MM.1S (cell line): Measurements from ENCODE around the gene ZNF473.

Source experiments
- DNase-seq: peaks from one replicate; pipeline ENCODE4 v3.0.0-alpha.2; 2015
- H2AFZ ChIP-seq: fragments of 300-600 bp; sonication (generic); 2 replicates; pipeline ENCODE4 v1.6.0; 2016; ENCODE audit warnings: antibody characterized with exemption, low read length
- H3F3A ChIP-seq: fragments of 300-600 bp; sonication (generic); 2 replicates; pipeline ENCODE4 v1.6.1; 2016; ENCODE audit warnings: mild to moderate bottlenecking, antibody characterized with exemption, low read length, moderate library complexity, mixed read lengths; ENCODE audit not compliant: insufficient read depth
- H3K27ac ChIP-seq: fragments of 300-600 bp; sonication (generic); 2 replicates; pipeline ENCODE4 v1.5.1; 2016; ENCODE audit warnings: mild to moderate bottlenecking, low read length
- H3K27me3 ChIP-seq: fragments of 300-600 bp; sonication (generic); replicated peaks from 2 replicates; pipeline ENCODE4 v1.6.0; 2016; ENCODE audit warnings: low read length; ENCODE audit not compliant: insufficient read depth
- H3K36me3 ChIP-seq: fragments of 300-600 bp; sonication (generic); replicated peaks from 2 replicates; pipeline ENCODE4 v1.6.1; 2016; ENCODE audit warnings: mild to moderate bottlenecking, low read length, mixed read lengths; ENCODE audit not compliant: insufficient read depth
- H3K4me1 ChIP-seq: fragments of 300-600 bp; sonication (generic); 2 replicates; pipeline ENCODE4 v1.6.1; 2016; ENCODE audit warnings: low read length, mixed read lengths
- H3K4me2 ChIP-seq: fragments of 300-600 bp; sonication (generic); 2 replicates; pipeline ENCODE4 v1.6.0; 2016; ENCODE audit warnings: low read depth, low read length
- H3K4me3 ChIP-seq: fragments of 300-600 bp; sonication (generic); 2 replicates; pipeline ENCODE4 v1.5.1; 2016; ENCODE audit warnings: low read length, mixed read lengths
- H3K79me2 ChIP-seq: fragments of 300-600 bp; sonication (generic); 2 replicates; pipeline ENCODE4 v1.6.1; 2016; ENCODE audit warnings: mixed run types, low read length, mixed read lengths
- H3K9ac ChIP-seq: fragments of 300-600 bp; sonication (generic); 2 replicates; pipeline ENCODE4 v1.6.1; 2016; ENCODE audit warnings: low read length, mixed read lengths
- H3K9me2 ChIP-seq: fragments of 300-600 bp; sonication (generic); replicated peaks from 2 replicates; pipeline ENCODE4 v1.6.1; 2016; ENCODE audit warnings: mild to moderate bottlenecking, low read length, mixed read lengths; ENCODE audit not compliant: insufficient read depth
- H3K9me3 ChIP-seq: fragments of 300-600 bp; sonication (generic); replicated peaks from 2 replicates; pipeline ENCODE4 v1.6.1; 2016; ENCODE audit warnings: mild to moderate bottlenecking, low read length, mixed read lengths; ENCODE audit not compliant: insufficient read depth
- H4K20me1 ChIP-seq: fragments of 300-600 bp; sonication (generic); 2 replicates; pipeline ENCODE4 v1.6.1; 2016; ENCODE audit warnings: mild to moderate bottlenecking, low read length, moderate library complexity, mixed read lengths; ENCODE audit not compliant: insufficient read depth
- CTCF ChIP-seq: fragments of 300-600 bp; sonication (generic); IDR thresholded peaks from 2 replicates; pipeline ENCODE4 v1.5.1; 2016; ENCODE audit warnings: antibody characterized with exemption, low read length, mixed read lengths
- EZH2 ChIP-seq: fragments of 300-600 bp; sonication (generic); optimal IDR thresholded peaks from 2 replicates; pipeline ENCODE3; 2017; ENCODE audit warnings: low read depth, mild to moderate bottlenecking, antibody characterized with exemption, low read length, mixed read lengths
- EZH2phosphoT487 ChIP-seq: fragments of 300-600 bp; sonication (generic); IDR thresholded peaks from 2 replicates; pipeline ENCODE4 v1.6.1; 2018; ENCODE audit warnings: antibody characterized with exemption, low read length

The ZNF473 gene

GRCh38 chr19:50005428-50005827, 20.4 kb upstream of the ZNF473 start:
- Histone ChIP-seq H3K36me3 (0 out of 2 replicates have a peak, but pooled peaks cover 3% of the 10 kb centered on the region), H3K9me3 (no peaks in the 10 kb centered on the region), H3K27me3 (no peaks in the 10 kb centered on the region), H2AFZ (no peak overlapping the region), H3K4me2 (no peak overlapping the region), H3K4me1 (peaks cover 20% of the 10 kb centered on the region), H3K9ac (no peak overlapping the region), H3K27ac (no peak overlapping the region), H3K4me3 (no peak overlapping the region), H4K20me1 (no peaks in the 10 kb centered on the region), H3F3A (no peaks in the 10 kb centered on the region), H3K79me2 (peaks cover 5% of the 10 kb centered on the region; the same call in 1 of the 2 replicates), H3K9me2 (no peaks in the 10 kb centered on the region)
- TF ChIP-seq EZH2 = no peak
- TF ChIP-seq EZH2phosphoT487 = no peak
- TF ChIP-seq CTCF = no peak
- DNase-seq = no peak

GRCh38 chr19:50007170-50007569, 18.6 kb upstream of the ZNF473 start:
- Histone ChIP-seq H3K9ac (no peak overlapping the region), H3K9me2 (no peaks in the 10 kb centered on the region), H3K27ac (no peak overlapping the region), H3K36me3 (0 out of 2 replicates have a peak, but pooled peaks cover 3% of the 10 kb centered on the region), H2AFZ (no peak overlapping the region), H3K9me3 (no peaks in the 10 kb centered on the region), H3F3A (no peaks in the 10 kb centered on the region), H3K4me2 (no peak overlapping the region), H3K79me2 (peaks cover 2% of the 10 kb centered on the region; the same call in 1 of the 2 replicates), H3K4me3 (no peak overlapping the region), H3K27me3 (no peaks in the 10 kb centered on the region), H4K20me1 (no peaks in the 10 kb centered on the region), H3K4me1 (peaks cover 20% of the 10 kb centered on the region)
- no peak for DNase-seq
- no peak for TF ChIP-seq EZH2phosphoT487
- TF ChIP-seq CTCF = no peak
- no peak for TF ChIP-seq EZH2

- Histone ChIP-seq H3K9me3 (no peaks in the 10 kb centered on the region), H3K9ac (no peak overlapping the region), H4K20me1 (no peaks in the 10 kb centered on the region), H3K27ac (no peak overlapping the region), H3K9me2 (no peaks in the 10 kb centered on the region), H3K79me2 (no peaks in the 10 kb centered on the region), H3K36me3 (0 out of 2 replicates have a peak, but pooled peaks cover 3% of the 10 kb centered on the region), H3K4me1 (peaks cover 20% of the 10 kb centered on the region), H3K27me3 (no peaks in the 10 kb centered on the region), H3F3A (no peaks in the 10 kb centered on the region), H3K4me3 (no peak overlapping the region), H3K4me2 (no peak overlapping the region), H2AFZ (no peak overlapping the region)
- DNase-seq = no peak
- TF ChIP-seq EZH2phosphoT487 (no peak), CTCF (no peak), EZH2 (no peak)
Measured at GRCh38 chr19:50007947-50008346, 17.9 kb upstream of the ZNF473 start.
